ENCODE measurements around the gene DBH. TPM values are rescaled to one million over a fixed set of nuclear protein-coding genes. Genes with fewer than 3 reads are reported as not detected.

DBH gene
- polyA plus RNA-seq, 1 donor (not counting 4 experiments of a cell fraction or from before 2014, with no cell fraction given): not detected

DNA sequence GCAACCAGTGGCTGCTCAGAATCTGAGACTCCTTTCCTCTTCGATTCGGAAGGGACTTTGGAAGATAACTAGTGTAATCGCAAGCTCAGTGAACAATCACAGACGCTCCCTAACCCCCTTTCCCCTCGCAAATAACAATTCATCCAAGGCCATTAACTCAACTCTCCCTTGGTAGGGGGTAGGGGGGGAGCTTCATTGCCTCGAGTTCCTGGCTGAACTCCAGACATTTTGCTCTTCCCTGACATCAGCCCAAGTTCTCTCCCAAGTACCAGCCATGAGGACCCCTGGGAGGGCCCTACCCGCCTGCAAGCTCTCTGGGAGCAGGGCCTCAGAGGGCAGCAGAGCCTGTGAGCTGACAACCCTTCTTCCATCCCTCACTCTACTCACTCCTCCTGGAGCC, 35.4 kb upstream of the DBH start:
- Histone ChIP-seq H3K4me2 (ENCODE audit: control insufficient read depth, extremely low read depth, insufficient read depth, low read depth, low read length) (no peak overlapping the region), H3K27me3 (ENCODE audit: control insufficient read depth, extremely low read depth, insufficient read depth, low read length) (peaks cover 23% of the 10 kb centered on the region), H3K36me3 (ENCODE audit: control insufficient read depth in 2 of 2, extremely low read depth in 1 of 2, insufficient read depth in 2 of 2, low read length in 2 of 2) (no peaks in the 10 kb centered on the region), H3K27ac (ENCODE audit: control insufficient read depth, insufficient read depth, low read length) (no peak overlapping the region), H4K20me1 (ENCODE audit: control insufficient read depth, extremely low read depth, insufficient read depth, low read length) (no peaks in the 10 kb centered on the region), H3K9ac (ENCODE audit: control insufficient read depth, extremely low read depth, insufficient read depth, low read length) (no peak overlapping the region), H3K4me3 (ENCODE audit: control insufficient read depth in 2 of 3, extremely low read depth in 1 of 3, insufficient read depth in 2 of 3, low read depth in 1 of 3, low read length in 3 of 3) (no peak overlapping the region), H2AFZ (ENCODE audit: control insufficient read depth, low read length) (no peak overlapping the region), H3K4me1 (ENCODE audit: control insufficient read depth, extremely low read depth, insufficient read depth, low read length) (no peaks in the 10 kb centered on the region), H3K9me1 (ENCODE audit: control insufficient read depth, extremely low read depth, insufficient read depth, low read length) (no peaks in the 10 kb centered on the region), H3K9me3 (ENCODE audit: control insufficient read depth, low read depth, low read length) (peaks cover 10% of the 10 kb centered on the region), H3K79me2 (ENCODE audit: control insufficient read depth, insufficient read depth, low read length) (no peaks in the 10 kb centered on the region)
- no peak for FAIRE-seq
- TF ChIP-seq, protein P1, sequence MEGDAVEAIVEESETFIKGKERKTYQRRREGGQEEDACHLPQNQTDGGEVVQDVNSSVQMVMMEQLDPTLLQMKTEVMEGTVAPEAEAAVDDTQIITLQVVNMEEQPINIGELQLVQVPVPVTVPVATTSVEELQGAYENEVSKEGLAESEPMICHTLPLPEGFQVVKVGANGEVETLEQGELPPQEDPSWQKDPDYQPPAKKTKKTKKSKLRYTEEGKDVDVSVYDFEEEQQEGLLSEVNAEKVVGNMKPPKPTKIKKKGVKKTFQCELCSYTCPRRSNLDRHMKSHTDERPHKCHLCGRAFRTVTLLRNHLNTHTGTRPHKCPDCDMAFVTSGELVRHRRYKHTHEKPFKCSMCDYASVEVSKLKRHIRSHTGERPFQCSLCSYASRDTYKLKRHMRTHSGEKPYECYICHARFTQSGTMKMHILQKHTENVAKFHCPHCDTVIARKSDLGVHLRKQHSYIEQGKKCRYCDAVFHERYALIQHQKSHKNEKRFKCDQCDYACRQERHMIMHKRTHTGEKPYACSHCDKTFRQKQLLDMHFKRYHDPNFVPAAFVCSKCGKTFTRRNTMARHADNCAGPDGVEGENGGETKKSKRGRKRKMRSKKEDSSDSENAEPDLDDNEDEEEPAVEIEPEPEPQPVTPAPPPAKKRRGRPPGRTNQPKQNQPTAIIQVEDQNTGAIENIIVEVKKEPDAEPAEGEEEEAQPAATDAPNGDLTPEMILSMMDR (optimal IDR thresholded peaks at IDR 0.05 in 1 of 3, IDR thresholded peaks at IDR 0.05 in 1 of 3, conservative IDR thresholded peaks at IDR 0.05 in 1 of 3; ENCODE audit: extremely low read depth in 1 of 3, insufficient read depth in 2 of 3, low read length in 3 of 3): no peak
- TF ChIP-seq EZH2 (IDR thresholded peaks at IDR 0.05; ENCODE audit: low read length): no peak
- no peak for DNase-seq (ENCODE audit: low read depth, low spot score)
- dilution Hi-C loops (cut with MboI; ENCODE audit: extremely low pct_ligation_motif_present, low sequenced_read_pairs): no loop called here

- Histone ChIP-seq H3K4me2 (ENCODE audit: control insufficient read depth, extremely low read depth, insufficient read depth, low read depth, low read length) (no peak overlapping the region), H3K27me3 (ENCODE audit: control insufficient read depth, extremely low read depth, insufficient read depth, low read length) (peaks cover 33% of the 10 kb centered on the region), H3K79me2 (ENCODE audit: control insufficient read depth, insufficient read depth, low read length) (no peaks in the 10 kb centered on the region), H3K27ac (ENCODE audit: control insufficient read depth, insufficient read depth, low read length) (no peak overlapping the region), H3K4me1 (ENCODE audit: control insufficient read depth, extremely low read depth, insufficient read depth, low read length) (no peaks in the 10 kb centered on the region), H2AFZ (ENCODE audit: control insufficient read depth, low read length) (no peak overlapping the region), H4K20me1 (ENCODE audit: control insufficient read depth, extremely low read depth, insufficient read depth, low read length) (no peaks in the 10 kb centered on the region), H3K36me3 (ENCODE audit: control insufficient read depth in 2 of 2, extremely low read depth in 1 of 2, insufficient read depth in 2 of 2, low read length in 2 of 2) (no peaks in the 10 kb centered on the region), H3K9ac (ENCODE audit: control insufficient read depth, extremely low read depth, insufficient read depth, low read length) (no peak overlapping the region), H3K9me1 (ENCODE audit: control insufficient read depth, extremely low read depth, insufficient read depth, low read length) (no peaks in the 10 kb centered on the region), H3K9me3 (ENCODE audit: control insufficient read depth, low read depth, low read length) (peaks cover 10% of the 10 kb centered on the region), H3K4me3 (ENCODE audit: control insufficient read depth in 2 of 3, extremely low read depth in 1 of 3, insufficient read depth in 2 of 3, low read depth in 1 of 3, low read length in 3 of 3) (no peak overlapping the region)
- FAIRE-seq (no peak), DNase-seq (ENCODE audit: low read depth, low spot score) (no peak)
- no peak for TF ChIP-seq EZH2 (IDR thresholded peaks at IDR 0.05; ENCODE audit: low read length)
- TF ChIP-seq, protein P1 (optimal IDR thresholded peaks at IDR 0.05 in 1 of 3, IDR thresholded peaks at IDR 0.05 in 1 of 3, conservative IDR thresholded peaks at IDR 0.05 in 1 of 3; ENCODE audit: extremely low read depth in 1 of 3, insufficient read depth in 2 of 3, low read length in 3 of 3): no peak
- dilution Hi-C loops (cut with MboI; ENCODE audit: extremely low pct_ligation_motif_present, low sequenced_read_pairs): no loop called here
Measured at GRCh38 chr9:133601746-133602145, 34.4 kb upstream of the DBH start.

All from keratinocyte (primary cell).